SW 1271 (cell line): ENCODE measurements around the gene MYL4.
"Not testable (repeated sequence)": the region's sequence is repeated elsewhere in the genome, so short reads cannot be mapped to it uniquely, and the experiment has no call there.

Source experiments
- DNase-seq, 2 experiments: peaks; one replicate each; lab custom pipeline; 2025; lab: John Stamatoyannopoulos, UW

Gene MYL4

DNA sequence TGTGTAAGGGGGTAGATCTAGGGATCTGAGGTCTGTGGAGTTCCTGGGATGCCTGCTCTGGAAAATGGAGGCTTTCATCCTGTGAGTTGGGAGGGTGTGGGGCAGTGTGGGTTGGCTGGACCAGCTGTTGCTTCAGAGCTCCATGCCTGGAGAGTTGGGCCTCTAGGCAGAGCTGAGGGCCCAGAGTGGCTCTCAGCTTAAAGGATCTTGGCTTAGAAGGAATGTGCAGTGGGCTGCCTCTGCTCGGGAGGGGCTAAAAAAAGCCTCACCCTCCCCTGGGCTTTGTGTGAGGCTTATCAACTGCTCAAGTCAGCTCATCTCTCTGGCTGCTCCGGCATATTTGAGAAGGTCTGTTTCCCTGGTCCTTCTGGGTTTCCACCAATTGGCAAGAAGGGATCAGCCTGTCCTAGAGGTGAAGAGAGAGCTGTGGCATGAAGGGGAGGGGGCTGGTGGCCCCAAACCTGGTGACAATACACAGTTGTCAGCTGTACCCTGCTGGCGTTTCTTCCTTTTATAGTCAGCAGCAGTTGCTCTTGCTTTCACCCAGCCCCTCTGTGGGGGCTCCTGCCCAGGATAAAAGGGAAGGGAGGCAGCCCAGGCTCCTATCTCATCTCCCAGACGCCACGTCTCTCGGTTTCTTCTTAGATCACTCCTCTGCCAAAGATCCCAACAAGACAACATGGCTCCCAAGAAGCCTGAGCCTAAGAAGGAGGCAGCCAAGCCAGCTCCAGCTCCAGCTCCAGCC, at the start of gene MYL4:
Gene MYL4, plus strand, starts transcription at position 605 of the 745 bp plus-strand sequence. Its CDS starts 75 bp downstream, at position 680.
- DNase-seq: no peak

DNA sequence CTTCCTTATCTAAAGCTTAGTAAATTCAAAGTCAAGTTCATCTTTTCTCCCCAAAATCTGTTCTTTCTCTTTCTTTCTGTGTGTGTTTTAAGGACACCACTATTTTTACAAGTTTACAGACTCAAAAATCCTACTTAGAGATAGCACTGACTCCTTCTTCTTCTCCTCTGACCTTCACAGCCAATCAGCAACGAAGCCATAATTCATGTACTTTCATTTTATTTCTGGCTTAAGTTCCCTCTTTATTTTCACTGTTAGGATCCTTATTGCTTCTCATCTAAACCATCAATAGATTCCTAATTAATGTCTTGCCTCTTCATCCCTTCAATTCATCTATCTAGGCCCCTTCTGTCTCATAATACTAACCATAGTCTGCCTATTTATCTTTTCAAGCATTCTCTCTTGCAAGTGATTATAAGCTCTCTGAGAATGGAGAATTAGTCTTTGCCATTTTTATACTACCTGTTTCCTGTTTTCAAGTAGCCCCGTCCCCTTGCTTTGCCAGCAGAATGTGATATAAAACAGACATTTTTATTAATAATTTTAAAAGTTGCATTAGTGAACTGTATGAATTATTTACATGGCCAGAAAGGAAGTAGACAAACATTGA, 47.0 kb upstream of the MYL4 start:
- no peak for DNase-seq

DNA sequence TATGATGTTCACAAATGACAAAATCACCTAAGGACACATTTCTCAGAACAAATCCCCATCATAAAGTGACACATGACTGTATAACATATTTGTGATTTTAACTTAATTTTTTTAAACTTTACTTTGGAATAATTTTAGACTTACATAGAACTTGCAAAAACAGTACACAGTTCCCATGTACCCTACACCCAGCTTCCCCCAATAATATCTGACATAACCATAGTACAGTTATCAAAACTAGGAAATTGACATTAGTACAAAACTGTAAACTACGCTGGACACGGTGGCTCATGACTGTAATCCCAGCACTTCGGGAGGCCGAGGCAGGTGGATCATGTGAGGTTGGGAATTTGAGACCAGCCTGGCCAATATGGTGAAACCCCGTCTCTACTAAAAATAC, 44.9 kb upstream of the MYL4 start:
- DNase-seq: no peak

DNA sequence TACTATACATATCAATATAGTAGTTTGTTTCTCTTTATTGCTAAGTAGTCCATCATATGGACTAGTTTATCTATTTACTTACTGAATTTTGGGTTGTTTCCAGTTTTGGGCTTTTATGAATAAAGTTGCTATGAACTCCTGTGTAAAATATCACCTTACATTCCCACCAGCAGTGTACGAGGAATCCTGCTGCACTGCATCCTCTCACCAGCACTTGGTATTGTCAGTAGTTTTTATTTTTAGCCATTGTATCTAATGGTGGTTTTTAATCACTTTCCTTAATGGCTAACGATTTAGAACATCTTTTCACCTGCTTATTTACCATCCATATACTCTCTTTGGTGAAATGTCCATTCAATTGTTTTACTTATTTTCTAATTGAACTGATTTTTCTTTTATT, 44.0 kb upstream of the MYL4 start:
- no peak for DNase-seq

DNA sequence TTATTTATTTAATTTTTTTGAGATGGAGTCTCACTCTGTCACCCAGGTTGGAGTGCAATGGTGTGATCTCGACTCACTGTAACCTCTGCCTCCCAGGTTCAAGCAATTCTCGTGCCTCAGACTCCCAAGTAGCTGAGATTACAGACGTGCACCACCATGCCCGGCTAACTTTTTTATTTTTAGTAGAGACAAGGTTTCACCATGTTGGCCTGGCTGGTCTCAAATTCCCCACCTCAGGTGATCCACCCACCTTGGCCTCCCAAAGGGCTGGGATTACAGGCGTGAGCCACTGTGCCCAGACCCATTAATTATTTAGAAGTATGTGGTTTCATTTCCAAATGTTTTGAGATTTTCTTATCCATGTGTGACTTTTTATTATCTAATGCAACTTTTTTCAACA, 42.3 kb upstream of the MYL4 start:
- DNase-seq: not testable (repeated sequence)

DNA sequence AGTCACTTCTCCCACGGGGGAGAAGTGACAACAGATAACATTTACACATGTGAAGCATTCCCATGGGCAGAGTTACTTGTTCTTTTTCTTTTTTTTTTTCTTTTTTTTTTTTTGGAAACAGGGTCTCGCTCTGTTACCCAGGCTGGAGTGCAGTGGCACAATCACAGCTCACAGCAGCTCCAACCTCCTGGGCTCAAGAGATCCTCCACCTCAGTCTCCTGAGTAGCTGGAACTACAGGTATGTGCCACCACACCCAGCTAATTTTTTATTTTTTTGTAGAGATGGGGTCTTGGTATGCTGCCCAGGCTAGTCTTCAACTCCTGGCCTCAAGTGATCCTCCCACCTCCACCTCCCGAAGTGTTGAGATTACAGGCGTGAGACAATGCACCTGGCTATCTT, 40.3 kb upstream of the MYL4 start:
- not testable (repeated sequence) for DNase-seq

DNA sequence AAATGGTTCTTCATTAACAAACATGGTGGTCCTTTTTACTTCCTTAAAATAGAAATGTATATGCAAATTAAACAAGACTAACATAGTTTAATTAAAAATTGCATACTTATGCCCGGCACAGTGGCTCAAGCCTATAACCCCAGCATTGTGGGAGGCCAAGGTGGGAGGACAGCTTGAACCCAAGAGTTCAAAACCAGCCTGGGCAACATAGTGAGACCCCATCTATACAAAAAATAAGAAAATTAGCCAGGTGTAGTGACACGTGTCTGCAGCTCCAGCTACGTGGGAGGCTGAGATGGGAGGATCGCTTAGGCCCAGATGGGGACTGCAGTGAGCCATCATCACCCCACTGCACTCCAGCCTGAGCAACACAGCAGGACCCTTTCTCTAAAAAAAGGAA, 38.4 kb upstream of the MYL4 start:
- no peak for DNase-seq

DNA sequence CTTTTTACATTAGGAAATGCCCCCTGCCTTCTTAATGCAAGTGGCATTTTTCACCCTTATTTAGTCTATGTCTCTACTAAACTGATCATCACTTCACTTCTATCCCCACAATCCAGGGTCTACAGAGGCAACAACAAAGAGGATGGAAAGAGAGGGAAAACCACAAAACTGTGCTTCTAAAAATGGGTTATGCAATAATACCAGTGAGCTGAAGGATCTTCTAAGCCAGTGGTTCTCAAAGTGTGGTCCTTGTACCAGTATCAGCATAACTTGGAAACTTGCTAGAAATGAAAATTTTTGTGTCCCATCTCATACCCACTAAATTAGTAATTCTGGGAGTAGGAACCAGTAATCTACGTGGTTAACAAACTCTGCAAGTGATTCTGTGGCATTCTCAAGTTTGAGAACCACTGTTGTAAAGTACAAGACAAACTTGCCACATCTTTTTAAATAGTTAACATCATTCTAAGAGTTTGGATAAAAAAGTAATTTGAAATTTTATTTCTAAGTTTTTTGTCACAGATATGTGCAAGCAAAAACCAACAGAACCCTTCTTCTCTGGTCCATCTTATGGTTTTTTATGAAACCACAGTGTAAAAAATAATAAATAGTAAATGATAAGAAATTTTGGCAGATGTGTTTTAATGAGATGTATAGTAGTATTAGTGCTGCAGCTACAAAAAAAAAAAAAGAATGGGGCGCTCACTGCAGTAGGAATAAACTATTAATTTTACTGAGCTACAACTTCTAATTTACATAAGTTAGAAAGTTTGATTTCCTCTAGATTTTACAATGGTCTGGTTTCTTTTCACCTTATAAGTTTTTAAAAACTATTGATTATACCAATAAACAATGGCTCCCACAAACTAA, 36.2 kb upstream of the MYL4 start:
- DNase-seq: no peak

DNA sequence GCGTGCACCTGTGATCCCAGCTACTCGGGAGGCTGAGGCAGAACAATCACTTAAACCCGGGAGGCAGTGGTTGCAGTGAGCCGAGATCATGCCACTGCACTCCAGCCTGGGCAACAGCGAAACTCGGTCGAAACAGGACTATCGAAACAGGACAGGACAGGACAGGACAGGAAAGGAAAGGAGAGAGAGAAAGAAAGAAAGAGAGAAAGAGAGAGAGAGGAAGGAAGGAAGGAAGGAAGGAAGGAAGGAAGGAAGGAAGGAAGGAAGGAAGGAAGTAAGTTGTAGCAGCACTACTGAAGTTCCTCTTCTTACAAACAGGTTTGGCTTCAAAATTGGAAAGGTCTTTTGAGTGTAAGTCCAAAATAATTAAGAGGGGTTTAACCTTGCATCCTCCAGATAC, 34.3 kb upstream of the MYL4 start:
- not testable (repeated sequence) for DNase-seq

DNA sequence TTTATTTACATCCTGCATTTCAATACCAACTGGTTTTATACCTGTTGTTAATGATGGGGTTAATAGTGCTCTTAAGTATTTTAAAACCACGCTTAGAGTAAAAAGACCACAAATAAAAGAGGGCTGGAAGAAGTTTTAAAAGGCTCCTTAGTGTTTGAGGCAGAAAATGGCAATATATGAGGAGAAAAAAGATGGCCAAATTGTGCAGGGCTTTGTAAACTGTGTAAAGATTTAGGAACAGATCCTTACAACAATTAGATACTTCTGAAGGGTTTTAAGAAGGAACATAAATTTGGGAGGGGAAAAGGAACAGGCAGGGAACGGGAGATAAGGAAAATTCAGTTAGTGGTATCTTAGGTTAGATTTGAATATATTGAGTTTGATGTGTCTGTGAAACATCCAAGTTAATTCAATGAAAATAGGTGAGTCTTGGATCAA, 32.7 kb upstream of the MYL4 start:
- DNase-seq: no peak

DNA sequence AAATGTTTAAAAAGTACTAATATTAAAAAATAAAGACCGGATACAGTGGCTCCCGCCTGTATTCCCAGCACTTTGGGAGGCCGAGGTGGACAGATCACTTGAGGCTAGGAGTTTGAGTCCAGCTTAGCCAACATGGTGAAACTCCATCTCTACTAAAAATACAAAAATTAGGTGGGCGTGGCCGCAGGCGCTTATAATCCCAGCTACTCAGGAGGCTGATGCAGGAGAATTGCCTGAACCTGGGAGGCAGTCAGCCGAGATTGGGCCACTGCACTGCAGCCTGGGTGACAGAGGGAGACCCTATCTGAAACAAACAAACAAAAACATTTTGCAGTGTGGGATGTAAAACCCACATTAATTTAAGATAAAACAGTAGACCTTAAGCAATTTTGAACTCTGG, 31.9 kb upstream of the MYL4 start:
- DNase-seq: no peak

DNA sequence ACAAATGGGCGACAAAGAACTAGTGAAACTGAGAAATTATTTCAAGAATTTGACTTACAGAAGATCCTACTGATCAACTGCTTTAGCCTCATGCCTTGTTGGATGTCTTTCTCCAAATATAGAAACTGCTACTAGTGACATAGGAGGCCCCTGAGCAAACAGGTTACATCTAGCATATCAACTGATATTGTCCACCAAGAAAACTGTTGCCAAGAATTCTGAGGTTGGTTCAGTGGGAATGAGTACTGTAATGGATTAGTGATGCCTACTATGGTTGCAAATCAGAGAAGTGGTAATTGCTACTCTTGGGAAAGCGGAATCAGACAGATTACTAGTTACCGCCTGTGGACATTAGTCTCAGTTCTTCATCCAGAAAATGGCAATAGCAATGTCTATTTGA, 30.0 kb upstream of the MYL4 start:
- DNase-seq: no peak

DNA sequence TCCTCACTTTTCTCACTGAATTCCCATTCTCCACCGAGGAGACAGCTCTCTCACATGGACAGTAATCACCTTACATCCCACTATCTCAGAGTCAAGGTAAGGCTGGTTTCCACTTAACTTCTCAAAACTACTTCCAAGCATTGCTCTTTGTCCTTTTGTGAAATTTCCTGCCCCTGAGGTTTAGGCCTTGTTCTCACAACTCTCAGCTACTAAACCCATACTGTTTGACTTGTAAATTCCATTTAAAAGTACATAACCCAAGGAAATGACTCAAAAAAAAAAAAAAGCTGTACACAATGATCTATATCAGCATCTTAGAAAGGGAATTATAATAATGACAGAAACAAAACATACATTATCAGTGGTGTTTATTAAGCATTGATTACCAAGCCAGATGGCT, 28.8 kb upstream of the MYL4 start:
- DNase-seq: no peak

DNA sequence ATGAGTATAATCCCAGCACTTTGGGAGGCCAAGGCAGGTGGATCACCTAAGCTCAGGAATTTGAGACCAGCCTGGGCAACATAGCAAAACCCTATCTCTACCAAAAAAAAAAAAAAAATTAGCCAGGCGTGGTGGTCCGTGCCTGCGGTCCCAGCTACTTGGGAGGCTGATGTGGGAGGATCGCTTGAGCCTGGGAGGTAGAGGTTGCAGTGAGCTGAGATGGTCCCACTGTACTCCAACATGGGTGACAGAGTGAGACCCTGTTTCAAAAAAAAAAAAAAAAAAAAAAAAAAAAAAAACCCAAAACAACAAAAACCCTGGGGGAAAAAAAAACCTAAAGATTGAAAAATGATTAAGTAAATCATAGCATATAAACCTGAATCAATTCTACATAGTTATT, 28.2 kb upstream of the MYL4 start:
- not testable (repeated sequence) for DNase-seq

DNA sequence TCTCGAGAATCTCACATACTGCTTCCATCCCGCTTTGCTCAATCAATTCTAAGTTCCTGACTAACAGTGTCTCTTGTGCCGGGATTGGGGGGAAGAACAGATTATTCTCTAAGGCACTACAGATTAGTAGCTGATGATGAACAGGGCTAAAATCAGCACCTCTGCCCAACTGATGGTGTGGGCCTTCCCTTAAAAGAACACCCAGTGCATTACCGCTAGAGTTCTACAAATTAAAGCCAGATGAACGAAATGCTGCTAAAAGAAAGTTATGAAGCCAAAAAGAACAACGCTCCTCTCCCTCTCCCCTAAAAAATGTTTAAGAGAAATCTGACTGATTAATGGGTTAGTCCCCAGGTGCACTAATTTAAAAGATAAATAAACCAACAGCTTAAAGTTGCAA, 24.5 kb upstream of the MYL4 start:
- no peak for DNase-seq

DNA sequence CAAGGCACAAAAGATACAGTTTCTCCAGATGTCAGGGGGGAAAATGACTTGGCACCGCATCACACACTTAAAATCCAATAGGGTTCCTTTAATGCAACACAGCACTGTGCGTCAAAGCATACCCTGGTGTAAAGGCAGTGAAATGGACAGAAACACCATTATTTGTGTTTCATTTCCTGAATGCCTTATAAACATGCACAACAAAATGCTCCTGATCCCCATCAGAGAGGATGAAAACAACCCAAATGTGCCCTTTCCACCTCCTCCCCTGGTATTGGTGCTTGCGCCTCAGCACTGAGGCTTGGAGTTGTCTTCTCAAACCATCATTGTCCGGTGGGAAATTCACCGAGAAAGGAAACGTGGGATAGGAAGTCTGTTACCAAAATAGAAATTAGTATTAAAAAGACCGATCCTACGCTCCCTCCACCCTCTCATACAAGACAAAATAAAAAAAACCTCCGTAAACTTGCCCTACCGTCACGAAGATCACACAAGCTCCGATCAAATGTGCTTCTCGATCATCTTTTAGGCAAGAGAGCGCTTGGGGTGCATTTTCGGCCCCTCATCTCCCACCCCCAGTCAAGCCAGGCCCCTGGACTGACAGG, 20.8 kb upstream of the MYL4 start:
- peak in 1 of 2 experiments; percentile 10 for DNase-seq

DNA sequence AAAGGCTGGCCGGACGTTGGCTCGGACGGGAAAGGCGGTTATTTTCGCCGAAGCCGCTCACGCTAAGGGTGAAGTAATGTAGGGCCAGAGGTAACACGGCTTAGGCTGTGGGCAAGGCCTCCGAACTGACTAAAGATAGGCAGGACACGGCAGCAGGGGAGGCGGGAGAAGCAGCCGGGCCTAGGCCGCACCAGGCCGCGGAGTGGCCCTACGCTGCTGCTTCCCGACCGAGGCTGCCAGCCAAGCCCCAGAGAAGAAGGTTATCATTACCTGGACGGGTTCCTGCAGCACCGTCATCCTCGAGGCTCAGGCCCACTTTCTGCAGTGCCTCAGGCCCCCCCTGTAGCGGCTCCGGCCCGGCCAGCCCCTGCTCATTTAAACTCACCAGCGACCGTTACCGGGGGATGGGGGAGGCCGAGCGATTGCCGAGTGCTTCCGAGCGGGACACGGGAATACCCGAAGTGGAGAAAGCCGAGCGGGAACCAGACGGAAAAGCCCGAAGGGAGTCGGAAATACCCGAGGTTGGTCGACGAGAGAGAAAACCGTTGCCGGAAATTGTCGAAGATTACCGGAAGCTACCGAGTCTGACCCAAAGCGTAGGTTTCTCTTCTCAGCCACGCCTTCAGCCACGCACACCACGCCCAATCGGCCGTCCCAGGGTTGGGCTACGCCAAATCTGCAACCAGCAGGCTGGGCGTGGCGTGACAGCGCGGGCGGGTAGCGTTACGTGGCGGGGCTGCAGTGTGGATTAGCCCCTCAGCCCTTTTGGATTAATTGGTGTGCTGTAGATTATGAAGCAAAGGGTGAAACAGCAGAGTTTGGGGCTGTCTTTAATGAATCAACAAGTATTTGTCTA, 20.0 kb upstream of the MYL4 start, which contains the start of gene CDC27:
Gene CDC27, minus strand, starts transcription at position 420 of the 856 bp plus-strand sequence. Its CDS starts 123 bp downstream, at position 297.
- DNase-seq: peak; percentile 81 to 93

DNA sequence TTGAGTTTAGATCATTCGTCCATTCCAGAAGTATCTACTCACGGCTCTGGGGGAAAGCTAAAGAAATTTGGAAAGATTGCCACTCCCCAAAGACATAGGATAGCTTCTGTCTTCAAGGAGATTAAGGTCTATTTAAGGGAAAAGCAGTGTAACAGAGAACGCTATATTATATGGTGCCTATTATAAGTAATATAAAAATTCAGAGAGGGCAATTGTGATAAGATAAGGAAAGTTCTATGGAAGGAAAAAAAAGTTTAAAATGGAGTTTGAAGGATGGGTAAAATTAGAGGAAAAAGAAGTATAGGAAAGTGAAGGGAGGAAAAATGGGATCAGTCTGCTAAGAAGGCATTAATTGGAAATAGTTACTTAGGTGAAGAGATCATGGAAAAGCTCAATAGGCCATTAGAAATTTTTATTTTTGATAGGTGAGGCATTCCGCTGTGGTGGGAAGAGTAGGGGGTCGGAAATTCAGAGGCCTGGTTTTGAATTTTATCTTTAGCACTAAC, 19.4 kb upstream of the MYL4 start:
- no peak for DNase-seq

DNA sequence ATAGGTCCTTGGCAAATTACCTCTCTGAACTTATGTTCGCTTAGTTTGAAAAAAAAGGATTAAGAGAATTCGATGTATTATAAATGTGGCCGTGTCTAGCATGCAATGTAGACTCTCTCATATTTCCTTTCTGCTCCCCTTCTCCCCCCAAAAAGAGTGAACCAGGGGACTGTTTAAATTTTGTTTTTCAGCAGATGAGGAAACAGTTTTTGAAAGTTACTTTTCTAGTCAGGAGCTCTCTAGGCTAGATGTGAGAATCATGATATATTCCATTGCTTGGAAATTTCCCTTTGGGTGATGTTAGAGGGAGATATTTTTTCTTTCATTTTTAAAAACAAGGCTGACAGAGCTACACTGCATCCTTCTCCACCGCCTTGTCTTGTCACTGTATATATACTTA, 18.9 kb upstream of the MYL4 start:
- DNase-seq: no peak

DNA sequence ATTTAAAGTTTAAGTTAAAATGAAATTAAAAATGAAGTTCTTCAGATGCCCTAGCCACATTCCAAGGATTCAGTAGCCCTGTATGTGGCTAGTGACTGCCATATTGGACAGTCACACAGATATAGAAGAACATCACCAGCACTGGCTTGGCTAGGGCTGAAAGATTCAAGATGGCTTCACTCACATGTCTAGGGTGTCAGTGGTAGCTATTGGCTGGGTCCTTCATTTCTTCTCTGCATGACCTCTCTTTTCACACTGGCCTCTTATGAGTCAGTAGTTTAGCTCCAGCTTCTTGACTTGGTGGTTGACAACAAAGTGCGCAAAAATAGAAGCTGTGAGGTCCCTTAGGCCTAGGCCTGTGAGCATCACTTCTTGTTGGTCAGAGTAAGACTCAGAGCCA, 18.4 kb upstream of the MYL4 start:
- no peak for DNase-seq

DNA sequence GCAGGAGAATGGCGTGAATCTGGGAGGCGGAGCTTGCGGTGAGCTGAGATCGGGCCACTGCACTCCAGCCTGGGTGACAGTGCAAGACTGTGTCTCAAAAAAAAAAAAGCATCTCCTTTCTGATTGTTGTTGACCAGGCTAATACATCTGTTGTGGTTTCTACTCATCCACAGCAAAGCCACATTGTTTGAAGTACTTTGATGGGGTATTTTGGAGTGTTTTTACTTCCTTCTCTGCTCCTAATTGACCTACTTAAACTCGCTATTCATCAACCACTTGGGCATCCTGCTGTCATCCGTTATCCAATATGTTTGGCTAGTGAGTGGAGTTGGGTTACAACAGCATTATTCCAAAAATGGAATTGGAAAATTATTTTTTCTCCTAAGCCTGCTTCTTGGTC, 16.6 kb upstream of the MYL4 start:
- no peak for DNase-seq
